Measurements from ENCODE around the gene GRIP1. TPM values are rescaled to one million over a fixed set of nuclear protein-coding genes. Genes with fewer than 3 reads are reported as not detected.

Gene GRIP1
- total RNA-seq, 2 experiments from 2014 or later, result 5.4 TPM

- H3K4me1 Mint-ChIP-seq (ENCODE audit: low read depth), result no peaks in the 10 kb centered on the region
- CTCF ChIA-PET, result no interaction called here
- POLR2A ChIA-PET, result no interaction called here
These were observed 185.1 kb downstream of the GRIP1 start for GRCh38 chr12:66493819-66494218.

DNA sequence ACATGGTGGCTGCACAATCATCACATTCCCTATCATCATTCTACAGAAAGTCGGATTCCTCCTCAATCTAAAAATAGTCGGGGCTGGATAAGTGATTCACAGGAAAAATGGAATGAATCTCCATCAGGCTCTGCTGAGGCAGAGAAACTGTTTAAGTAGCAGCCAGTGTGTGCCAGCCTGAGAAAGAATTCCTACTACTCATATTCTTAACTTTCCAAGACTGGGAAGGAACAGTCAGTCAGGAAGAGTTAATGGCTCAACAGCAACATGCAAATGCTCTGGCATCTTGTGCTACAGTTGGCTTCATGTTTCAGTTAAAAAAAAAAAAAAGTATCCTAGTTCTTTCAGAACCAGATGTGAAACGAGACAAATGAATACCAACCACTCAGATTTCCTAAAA lies 187.0 kb downstream of the GRIP1 start:
- intact Hi-C loops (cut with DNase I, micrococcal nuclease), result no loop called here
- Mint-ChIP-seq H3K36me3 (ENCODE audit: low read depth) (no peaks in the 10 kb centered on the region), H3K4me3 (no peak overlapping the region), H3K27me3 (peaks cover 15% of the 10 kb centered on the region), H3K9me3 (peaks cover 5% of the 10 kb centered on the region), H3K4me1 (ENCODE audit: low read depth) (no peaks in the 10 kb centered on the region), H3K27ac (no peak overlapping the region)
- Histone ChIP-seq H3K36me3 (ENCODE audit: insufficient read depth, low read length) (no peaks in the 10 kb centered on the region), H3K4me3 (ENCODE audit: low read length) (no peak overlapping the region), H3K27me3 (ENCODE audit: control insufficient read depth in 1 of 2, insufficient read depth in 2 of 2, low read length in 2 of 2) (peaks cover under 1 to 3% of the 10 kb centered on the region in 2 experiments), H3K27ac (ENCODE audit: low read depth in 1 of 2, low read length in 2 of 2) (no peak overlapping the region), H3K4me1 (ENCODE audit: insufficient read depth, low read length) (no peaks in the 10 kb centered on the region), H3K9me3 (ENCODE audit: control insufficient read depth in 1 of 2, insufficient read depth in 1 of 2, low read length in 2 of 2) (peaks cover 0 to 3% of the 10 kb centered on the region in 2 experiments)
- ChIA-PET CTCF (no interaction called here), POLR2A (no interaction called here)
- TF ChIP-seq CTCF (IDR thresholded peaks at IDR 0.05), result no peak
- no peak for ATAC-seq (ENCODE audit: poor library complexity)
- DNase-seq, result no peak

More at GRCh38 chr12:66493819-66494218, 185.1 kb downstream of the GRIP1 start:
- Mint-ChIP-seq H3K36me3 (ENCODE audit: low read depth) (no peaks in the 10 kb centered on the region), H3K9me3 (no peaks in the 10 kb centered on the region), H3K27ac (no peak overlapping the region), H3K4me3 (no peak overlapping the region), H3K27me3 (peaks cover 10% of the 10 kb centered on the region)
- ATAC-seq (ENCODE audit: poor library complexity) (no peak), DNase-seq (no peak)
- Histone ChIP-seq H3K36me3 (ENCODE audit: insufficient read depth, low read length) (no peaks in the 10 kb centered on the region), H3K4me1 (ENCODE audit: insufficient read depth, low read length) (no peaks in the 10 kb centered on the region), H3K27ac (ENCODE audit: low read depth in 1 of 2, low read length in 2 of 2) (no peak overlapping the region), H3K27me3 (ENCODE audit: control insufficient read depth in 1 of 2, insufficient read depth in 2 of 2, low read length in 2 of 2) (peaks cover 3 to 6% of the 10 kb centered on the region in 2 experiments), H3K4me3 (ENCODE audit: low read length) (no peak overlapping the region), H3K9me3 (ENCODE audit: control insufficient read depth in 1 of 2, insufficient read depth in 1 of 2, low read length in 2 of 2) (peaks cover 0 to 3% of the 10 kb centered on the region in 2 experiments)
- no peak for TF ChIP-seq CTCF (IDR thresholded peaks at IDR 0.05)
- intact Hi-C loops (cut with DNase I, micrococcal nuclease), result no loop called here

GRCh38 chr12:66482351-66483203 lies 196.3 kb downstream of the GRIP1 start:
- no peak for DNase-seq
- Histone ChIP-seq H3K27ac (ENCODE audit: low read depth in 1 of 2, low read length in 2 of 2) (no peak overlapping the region), H3K4me3 (ENCODE audit: low read length) (no peak overlapping the region), H3K9me3 (ENCODE audit: control insufficient read depth in 1 of 2, insufficient read depth in 1 of 2, low read length in 2 of 2) (no peaks in the 10 kb centered on the region), H3K36me3 (ENCODE audit: insufficient read depth, low read length) (no peaks in the 10 kb centered on the region), H3K27me3 (ENCODE audit: control insufficient read depth in 1 of 2, insufficient read depth in 2 of 2, low read length in 2 of 2) (no peaks in the 10 kb centered on the region), H3K4me1 (ENCODE audit: insufficient read depth, low read length) (no peaks in the 10 kb centered on the region)
- Mint-ChIP-seq H3K4me3 (no peak overlapping the region), H3K27ac (no peak overlapping the region), H3K36me3 (ENCODE audit: low read depth) (peaks cover 16% of the 10 kb centered on the region), H3K27me3 (peaks cover 5% of the 10 kb centered on the region), H3K9me3 (peaks cover 16% of the 10 kb centered on the region), H3K4me1 (ENCODE audit: low read depth) (no peaks in the 10 kb centered on the region)
- intact Hi-C loops (cut with DNase I, micrococcal nuclease), result no loop called here
- TF ChIP-seq CTCF (IDR thresholded peaks at IDR 0.05), result no peak
- ChIA-PET POLR2A (no interaction called here), CTCF (no interaction called here)
- no peak for ATAC-seq (ENCODE audit: poor library complexity)

Data from CD4-positive, alpha-beta T cell (primary cell).